ENCODE measurements around the gene PSMB5.
"Not testable (repeated sequence)": the region's sequence is repeated elsewhere in the genome, so short reads cannot be mapped to it uniquely, and the experiment has no call there.

The PSMB5 gene

DNA sequence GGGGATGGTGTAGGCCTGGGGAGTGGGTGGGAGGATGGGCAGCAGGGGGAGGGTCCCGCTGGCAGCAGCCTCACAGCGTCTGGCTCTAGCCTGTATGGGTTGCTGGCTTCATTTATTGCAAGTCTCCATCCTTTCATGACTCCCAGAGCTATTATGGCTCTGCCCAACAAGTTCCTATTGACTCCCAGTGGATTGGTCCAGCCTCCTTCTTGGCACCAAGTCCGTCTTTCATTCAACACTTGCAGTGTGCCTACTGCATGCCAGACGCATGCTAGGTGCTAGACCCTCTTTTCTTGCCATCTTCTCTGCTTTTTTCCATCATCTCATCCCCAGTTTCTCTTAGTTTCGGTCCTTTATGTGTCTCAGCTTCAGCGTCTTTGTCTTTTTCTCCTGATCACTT lies 8.4 kb upstream of the PSMB5 start:
- no peak for DNase-seq

- DNase-seq, result no peak
These were observed 7.7 kb upstream of the PSMB5 start, which contains the start of gene PSMB11 for GRCh38 chr14:23042162-23042965. Gene PSMB11, plus strand, starts transcription at chr14:23042212. Its CDS starts 14 bp downstream, at chr14:23042226.

DNA sequence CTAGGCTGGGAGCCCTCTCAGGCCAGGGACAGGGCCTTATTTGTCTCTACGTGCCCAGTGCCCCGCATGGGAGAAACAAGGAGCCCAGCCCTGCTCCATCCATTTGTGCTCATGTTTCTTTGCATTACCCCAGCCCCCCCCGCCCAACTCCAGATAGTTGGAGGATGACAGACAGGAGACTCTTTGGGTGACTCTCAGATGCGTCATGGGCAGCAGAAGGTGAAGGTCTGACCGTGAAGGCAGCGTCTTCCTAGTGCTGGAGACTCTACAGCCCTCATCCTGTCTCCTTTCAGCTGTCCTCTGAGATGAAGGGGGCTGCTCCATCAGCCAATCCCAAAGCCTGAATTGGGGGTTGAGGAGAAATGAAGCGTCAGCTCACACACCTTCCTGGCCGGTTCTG lies 7.0 kb upstream of the PSMB5 start:
- DNase-seq, result no peak

GRCh38 chr14:23040100-23040499 lies 5.4 kb upstream of the PSMB5 start:
- no peak for DNase-seq

DNA sequence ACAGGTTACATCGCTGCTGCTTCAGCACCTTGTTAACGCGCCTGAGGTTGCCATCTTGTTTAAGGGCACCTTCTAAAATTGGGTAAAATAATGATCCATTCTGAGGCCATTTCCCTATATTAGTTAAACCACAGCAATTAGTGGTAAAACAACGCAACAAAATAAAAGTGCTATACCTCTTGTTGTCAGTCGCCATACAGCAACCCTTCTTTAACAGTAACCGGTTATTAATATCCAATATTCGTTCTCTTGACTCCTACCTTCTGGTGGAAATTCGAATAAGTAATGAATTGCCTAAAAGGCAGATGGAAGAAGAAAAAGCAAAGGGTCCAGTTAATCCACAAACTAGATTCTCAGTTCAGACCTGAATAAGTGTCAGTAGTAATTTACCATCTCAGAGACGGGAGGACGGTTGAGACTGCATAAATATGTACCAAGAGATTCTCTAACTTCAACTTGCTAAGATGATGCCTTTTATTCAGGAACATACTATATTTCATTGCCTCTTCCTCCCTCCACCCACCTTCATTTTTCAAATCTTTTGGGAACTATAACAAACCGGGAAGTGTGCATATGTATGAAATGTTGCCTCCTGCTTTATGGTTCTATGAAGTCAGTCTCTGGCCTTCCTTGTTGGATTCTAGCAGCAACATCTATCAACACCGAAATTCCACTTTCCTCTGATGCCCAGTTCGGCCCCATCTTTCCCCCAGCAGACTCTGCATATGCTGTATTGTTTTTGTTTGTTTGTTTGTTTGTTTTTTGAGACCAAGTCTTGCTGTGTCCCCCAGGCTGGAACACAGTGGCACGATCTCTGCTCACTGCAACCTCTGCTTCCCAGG lies 824 bp upstream of the PSMB5 start:
- no peak for DNase-seq

DNA sequence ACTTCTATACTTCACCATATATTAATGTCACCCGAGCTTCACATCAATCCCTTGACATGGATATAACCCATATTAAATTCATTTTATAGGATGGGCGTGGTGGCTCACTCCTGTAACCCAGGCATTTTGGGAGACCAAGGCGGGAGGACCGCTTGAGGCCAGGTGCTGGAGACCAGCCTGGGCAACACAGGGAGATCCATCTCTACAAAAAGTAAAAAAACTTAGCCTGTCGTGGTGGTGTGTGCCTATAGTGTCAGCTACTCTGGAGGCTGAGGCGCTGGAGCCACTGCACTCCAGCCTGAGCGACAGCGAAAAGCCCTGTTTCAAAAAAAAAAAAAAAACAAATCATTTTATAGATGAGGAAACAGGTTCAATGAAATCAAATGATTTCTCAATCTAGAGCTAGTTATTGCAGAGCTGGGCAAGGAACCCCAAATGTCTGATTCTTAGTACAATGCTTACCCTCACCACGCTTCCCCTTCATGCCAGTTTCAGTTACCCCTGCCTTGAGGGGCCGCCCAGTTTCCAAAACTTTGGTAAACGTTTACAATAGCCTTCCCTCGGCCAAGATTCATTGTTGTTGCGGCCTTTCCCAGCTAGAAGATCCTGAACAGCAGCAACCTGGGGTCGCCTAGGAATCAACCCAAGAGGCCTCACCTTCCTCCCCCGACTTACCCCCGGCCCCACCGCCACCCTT lies 751 bp downstream of the PSMB5 start:
- DNase-seq, result no peak

GRCh38 chr14:23033251-23033727 lies 1.4 kb downstream of the PSMB5 start:
- no peak for DNase-seq

DNA sequence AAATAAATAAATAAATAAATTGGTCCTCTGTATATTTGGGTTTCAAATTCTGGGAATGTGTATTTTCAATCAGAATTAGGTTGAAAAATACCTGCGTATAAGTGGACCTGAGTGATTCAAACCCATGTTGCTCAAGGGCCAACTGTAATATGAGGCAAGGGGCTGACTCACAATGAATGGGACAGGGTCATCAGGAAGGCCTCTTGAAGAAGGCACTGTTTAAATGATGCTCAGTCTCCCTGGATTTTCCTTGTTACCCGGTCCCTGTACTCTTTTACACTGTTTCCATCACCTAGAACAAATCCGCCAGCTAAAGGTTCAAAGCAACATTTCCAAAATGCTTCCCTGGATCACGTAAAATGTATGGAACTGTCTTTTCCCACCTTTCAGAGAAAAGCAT lies 3.8 kb downstream of the PSMB5 start:
- no peak for DNase-seq

- peak; percentile 12 for DNase-seq
These were observed 5.9 kb downstream of the PSMB5 start for GRCh38 chr14:23028799-23029198.

- DNase-seq, result no peak
These were observed 9.4 kb downstream of the PSMB5 start for GRCh38 chr14:23025151-23025814.

- no peak for DNase-seq
These were observed 10.1 kb downstream of the PSMB5 start for GRCh38 chr14:23024612-23025075.

DNA sequence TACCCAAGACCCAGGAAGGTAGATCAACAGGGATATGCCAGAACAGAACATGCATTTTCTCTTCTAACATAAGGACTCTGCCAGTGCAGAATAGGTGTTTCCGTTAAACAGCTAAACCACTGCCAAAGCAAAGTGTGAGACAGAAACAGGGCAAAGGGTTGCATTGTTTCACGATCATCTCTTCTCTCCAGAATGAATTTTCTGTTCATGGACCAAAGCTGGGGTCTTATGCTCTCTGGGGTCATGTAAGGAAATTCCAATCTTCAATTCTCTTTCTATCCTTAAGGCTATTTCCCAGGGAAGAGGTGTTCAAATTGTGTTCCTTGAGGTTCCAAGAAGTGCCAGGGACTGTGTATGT lies 10.9 kb downstream of the PSMB5 start:
- no peak for DNase-seq

DNA sequence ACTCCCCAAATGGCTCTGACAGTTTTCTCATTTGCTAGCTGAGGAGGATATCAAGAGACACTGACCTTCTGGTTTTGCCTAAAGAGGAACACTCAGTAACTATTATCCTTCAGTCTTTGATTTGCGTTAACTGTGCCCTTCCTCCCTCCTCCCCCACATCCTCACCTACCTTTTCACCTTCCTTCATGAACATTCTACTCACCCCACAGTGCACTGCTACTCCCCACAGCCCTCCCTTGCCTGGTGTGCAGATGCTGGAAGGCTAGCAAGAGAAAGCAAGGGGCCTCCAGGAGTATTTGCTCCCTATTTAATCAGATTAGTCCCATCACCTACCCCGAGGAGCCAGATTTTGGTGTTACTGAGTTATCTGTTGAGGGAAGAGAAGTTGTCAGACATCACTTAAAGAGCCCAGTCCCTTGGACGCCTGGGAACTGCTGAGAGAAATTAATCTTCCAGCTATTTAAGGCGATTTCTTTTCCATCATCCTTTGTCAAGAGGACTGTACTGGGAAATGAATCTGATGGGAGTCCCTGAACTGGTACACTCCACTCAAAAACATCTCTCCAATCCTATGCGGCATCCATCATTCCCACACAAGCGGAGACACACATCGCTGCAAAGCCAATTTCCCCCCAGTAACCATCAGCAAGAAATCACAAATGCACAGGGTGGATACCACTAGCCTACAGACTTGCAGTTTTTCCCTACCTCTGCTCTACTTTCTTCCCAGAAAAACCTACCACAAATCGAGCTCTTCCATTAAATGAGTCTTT lies 11.5 kb downstream of the PSMB5 start:
- DNase-seq, result no peak

DNA sequence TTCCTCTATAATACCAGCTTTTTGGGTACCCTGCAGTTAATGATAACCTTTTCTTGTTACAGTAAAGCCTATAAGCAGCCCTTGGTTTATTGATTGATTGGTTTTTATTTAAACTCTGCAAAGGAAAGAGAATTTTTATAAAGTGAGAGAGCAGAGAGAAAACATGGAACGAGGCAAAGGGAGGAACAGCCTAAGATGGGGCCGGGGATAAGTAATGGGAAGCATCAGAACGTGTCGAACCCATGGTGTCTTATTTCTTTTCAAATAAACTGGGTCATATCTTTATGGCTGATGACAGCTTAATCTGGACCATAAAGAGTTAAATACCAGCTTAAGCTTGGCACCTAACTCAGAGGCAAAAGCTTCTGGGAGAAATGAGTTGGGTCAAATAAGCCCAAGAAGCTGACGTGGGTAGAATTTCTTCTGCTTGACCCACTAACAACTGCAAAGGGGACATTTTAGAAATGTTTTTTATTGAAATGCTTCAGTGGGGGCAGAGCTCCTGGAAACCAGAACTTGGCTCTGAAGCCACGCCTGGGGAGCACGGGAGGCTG lies 12.7 kb downstream of the PSMB5 start:
- no peak for DNase-seq

DNA sequence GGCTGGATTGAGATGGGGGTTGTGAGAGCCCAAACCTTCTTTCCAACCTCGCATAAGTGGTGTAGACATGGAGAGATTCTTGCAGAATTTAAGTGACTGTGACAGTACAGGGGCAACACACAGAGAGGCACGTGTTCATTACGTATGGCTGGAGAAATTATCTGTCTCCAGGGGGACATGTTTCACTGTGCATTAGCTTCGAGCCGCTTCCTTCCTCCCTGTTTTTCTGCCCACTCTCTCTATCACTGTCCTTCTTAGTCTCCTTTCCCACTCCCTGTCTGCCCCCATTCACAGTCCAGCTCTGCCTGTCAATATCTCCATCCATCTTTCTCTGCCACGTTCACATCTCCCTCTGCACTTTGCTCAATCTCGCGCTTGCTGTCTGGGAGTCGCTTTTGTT lies 13.3 kb downstream of the PSMB5 start:
- DNase-seq, result no peak

- DNase-seq, result no peak
These were observed 14.3 kb downstream of the PSMB5 start for GRCh38 chr14:23020143-23021128.

DNA sequence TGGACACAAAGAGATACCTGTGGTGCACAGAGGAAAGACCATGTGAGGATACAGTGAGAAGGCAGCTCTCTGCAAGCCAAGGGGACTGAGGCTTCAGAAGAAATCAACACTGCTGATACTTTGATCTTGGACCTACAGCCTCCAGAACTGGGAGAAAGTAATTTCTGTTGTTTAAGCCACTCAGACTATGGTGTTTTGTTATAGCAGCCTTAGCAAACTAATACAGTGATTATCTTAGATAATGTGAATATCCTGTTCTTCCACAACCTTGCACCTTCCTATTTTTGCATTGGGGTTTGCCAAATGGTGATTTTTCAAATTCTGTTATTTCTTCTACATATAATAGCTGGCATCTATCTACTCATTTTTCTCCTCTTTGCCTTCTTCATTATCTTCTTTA lies 16.6 kb downstream of the PSMB5 start:
- DNase-seq, result no peak

- no peak for DNase-seq
These were observed 17.6 kb downstream of the PSMB5 start for GRCh38 chr14:23017091-23017490.

GRCh38 chr14:23015618-23016017 lies 19.1 kb downstream of the PSMB5 start:
- no peak for DNase-seq

GRCh38 chr14:23013749-23014054 lies 21.0 kb downstream of the PSMB5 start:
- DNase-seq, result not testable (repeated sequence)
